C4-2B (cell line): ENCODE data around the gene TIMM29.

ENCODE experiments used
- ZFX ChIP-seq: fragments of 450-650 bp; IDR thresholded peaks from 2 replicates; pipeline ENCODE4 v1.6.1; 2017
- TF ChIP-seq, protein P1 (sequence below): fragments of 450-650 bp; conservative IDR thresholded peaks from 2 replicates; pipeline ENCODE4 v1.5.1; 2017; ENCODE audit warnings: mild to moderate bottlenecking

DNA sequence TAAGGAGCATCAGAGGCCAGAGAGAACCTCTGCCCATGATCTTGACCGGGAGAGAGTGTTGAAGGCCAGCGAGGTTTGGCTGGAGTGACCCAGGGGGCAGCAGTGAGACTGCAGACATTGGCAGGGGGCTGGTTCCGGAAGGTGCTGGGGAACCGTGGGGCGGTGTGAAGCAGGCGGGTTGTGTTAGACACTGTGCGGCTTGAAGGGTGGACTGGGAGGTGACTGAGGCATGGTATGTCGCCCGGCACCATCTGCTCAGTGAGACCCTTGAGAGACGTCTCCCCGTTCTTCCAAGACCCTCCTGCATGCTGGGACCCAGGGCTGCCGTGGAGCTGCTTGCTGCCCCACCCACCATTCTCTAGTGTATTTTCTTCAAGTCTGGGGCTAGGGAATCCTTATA, 32.7 kb upstream of the TIMM29 start:
- TF ChIP-seq, protein P1, sequence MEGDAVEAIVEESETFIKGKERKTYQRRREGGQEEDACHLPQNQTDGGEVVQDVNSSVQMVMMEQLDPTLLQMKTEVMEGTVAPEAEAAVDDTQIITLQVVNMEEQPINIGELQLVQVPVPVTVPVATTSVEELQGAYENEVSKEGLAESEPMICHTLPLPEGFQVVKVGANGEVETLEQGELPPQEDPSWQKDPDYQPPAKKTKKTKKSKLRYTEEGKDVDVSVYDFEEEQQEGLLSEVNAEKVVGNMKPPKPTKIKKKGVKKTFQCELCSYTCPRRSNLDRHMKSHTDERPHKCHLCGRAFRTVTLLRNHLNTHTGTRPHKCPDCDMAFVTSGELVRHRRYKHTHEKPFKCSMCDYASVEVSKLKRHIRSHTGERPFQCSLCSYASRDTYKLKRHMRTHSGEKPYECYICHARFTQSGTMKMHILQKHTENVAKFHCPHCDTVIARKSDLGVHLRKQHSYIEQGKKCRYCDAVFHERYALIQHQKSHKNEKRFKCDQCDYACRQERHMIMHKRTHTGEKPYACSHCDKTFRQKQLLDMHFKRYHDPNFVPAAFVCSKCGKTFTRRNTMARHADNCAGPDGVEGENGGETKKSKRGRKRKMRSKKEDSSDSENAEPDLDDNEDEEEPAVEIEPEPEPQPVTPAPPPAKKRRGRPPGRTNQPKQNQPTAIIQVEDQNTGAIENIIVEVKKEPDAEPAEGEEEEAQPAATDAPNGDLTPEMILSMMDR: no peak
- no peak for TF ChIP-seq ZFX
